Measurements from ENCODE around the gene URM1.

The URM1 gene

DNA sequence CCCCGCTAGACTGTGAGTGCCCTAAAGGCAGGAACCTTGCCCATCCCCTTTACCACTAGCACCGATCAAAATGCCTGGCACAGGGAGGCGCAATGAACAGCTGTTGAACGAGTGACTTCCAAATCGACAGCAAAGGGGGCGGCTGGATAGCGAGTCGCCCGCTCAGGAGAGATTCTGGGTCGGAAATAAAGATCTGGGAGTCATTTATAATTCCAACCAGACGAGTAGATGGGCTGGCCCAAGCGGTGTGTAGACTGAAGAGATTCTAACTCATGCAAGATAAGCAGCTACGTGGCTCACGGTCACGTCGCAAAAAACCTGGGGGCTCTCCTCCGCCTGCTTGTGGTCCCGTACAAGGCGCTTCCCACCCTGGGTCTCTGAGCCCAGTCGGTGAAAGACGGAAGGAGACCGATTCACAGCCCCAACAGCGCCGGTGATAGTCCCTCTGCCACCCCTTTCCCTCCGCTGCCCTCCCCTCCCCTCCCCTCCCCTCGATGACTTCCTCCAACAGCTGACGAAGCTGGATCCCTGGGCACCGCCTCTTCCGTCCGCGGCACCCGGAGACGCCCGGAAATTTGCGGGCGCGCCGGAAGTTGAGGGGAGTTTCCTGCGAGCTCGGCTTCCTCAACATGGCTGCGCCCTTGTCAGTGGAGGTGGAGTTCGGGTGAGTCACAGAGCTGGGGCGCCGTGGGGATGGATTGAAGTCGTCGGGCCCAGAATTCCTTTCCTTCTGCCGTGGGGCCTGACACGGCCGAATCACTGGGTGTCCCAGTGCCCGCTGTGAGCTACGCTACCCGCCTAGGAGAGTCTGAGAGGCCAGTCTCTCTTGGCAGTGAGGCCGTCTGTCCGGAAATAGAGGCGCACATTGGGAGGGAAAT is at the start of gene URM1:
Gene URM1 (plus strand): TSS at position 623 of the 878 bp plus-strand sequence. CDS start 7 bp downstream, at position 630.
- no peak for TF ChIP-seq CTCF (IDR thresholded peaks at IDR 0.05; ENCODE audit: borderline replicate concordance, insufficient read depth, low read depth, low read length)
- H3K4me3 ChIP-seq (ENCODE audit: low read depth, low read length), result peak within 1 kb of the TSS; percentile 95

GRCh38 chr9:128321879-128322403 is 49.2 kb upstream of the URM1 start:
- no peak for TF ChIP-seq CTCF (IDR thresholded peaks at IDR 0.05; ENCODE audit: borderline replicate concordance, insufficient read depth, low read depth, low read length)
- H3K4me3 ChIP-seq (ENCODE audit: low read depth, low read length), result peak overlapping the region; percentile 83

DNA sequence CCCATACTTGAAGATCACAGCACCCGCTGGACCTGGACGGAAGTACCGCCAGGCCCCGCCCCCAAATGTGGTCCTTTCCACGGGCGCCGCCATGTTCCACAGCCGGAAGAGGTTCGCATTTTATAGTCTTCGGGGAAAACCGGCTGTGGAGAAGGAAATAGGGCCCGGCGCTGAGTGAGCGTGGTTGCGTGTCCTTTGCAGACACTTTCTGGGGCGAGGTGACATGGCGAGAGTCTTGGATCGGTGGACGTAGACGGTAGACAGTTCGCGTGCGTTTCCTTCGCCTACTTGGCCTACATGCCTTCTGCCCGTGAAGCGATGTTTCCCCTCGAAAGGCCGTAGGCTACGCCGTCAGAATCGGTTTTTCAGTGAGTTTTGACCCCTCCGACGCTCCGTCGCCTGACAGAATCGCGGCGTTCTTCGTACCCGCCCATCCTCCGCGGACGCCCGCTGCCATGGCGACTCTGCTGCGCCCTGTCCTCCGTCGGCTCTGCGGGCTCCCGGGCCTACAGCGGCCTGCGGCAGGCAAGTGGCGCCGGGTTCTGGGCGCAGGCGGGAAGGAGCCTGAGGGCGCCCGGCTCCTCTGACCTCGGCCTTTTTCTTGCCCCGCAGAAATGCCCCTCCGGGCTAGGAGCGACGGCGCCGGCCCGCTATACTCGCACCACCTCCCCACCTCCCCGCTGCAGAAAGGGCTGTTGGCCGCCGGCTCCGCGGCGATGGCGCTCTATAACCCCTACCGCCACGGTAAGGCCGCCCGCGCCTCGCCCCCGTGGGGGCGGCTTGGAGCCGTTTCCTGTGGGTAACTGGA is 48.6 kb upstream of the URM1 start, which contains the start of the genes COQ4 and TRUB2:
Gene COQ4 (plus strand): TSS at position 436 of the 808 bp plus-strand sequence. CDS start 20 bp downstream, at position 456.
Gene TRUB2 (minus strand): TSS at position 44 of the 808 bp plus-strand sequence. CDS start 39 bp downstream, at position 5.
- peak within 1 kb of the TSS; percentile 83 for H3K4me3 ChIP-seq (ENCODE audit: low read depth, low read length)

DNA sequence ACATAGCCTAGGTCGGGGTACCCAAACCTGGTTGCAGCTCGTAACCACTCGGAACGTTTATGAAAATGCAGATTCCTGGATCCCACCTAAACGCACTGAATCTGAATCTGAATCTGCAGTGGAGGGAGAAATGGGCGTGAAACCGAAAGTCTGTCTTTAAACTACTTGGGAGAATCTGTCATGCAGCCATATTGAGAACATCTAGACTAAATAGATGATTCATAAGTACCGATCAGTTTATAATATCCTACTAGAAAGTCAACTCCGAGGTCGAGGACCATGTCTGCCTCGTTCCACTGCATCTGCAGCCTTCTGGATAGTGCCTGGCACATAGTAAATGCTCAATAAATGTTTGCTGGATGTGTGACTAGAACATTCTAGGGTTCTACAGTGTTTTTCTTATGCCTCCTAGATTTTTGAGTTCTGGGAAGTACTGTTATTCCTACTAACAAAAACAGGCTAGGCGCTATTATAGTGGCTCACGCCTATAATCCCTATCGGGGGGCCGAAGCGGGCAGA is 47.9 kb upstream of the URM1 start:
- TF ChIP-seq CTCF (IDR thresholded peaks at IDR 0.05; ENCODE audit: borderline replicate concordance, insufficient read depth, low read depth, low read length), result no peak
- peak overlapping the region; percentile 83 for H3K4me3 ChIP-seq (ENCODE audit: low read depth, low read length)

More for the DNA sequence above, 48.6 kb upstream of the URM1 start, which contains the start of the genes COQ4 and TRUB2:
- TF ChIP-seq CTCF (IDR thresholded peaks at IDR 0.05; ENCODE audit: borderline replicate concordance, insufficient read depth, low read depth, low read length), result no peak

GRCh38 chr9:128323791-128324190 is 47.4 kb upstream of the URM1 start:
- TF ChIP-seq CTCF (IDR thresholded peaks at IDR 0.05; ENCODE audit: borderline replicate concordance, insufficient read depth, low read depth, low read length), result no peak

DNA sequence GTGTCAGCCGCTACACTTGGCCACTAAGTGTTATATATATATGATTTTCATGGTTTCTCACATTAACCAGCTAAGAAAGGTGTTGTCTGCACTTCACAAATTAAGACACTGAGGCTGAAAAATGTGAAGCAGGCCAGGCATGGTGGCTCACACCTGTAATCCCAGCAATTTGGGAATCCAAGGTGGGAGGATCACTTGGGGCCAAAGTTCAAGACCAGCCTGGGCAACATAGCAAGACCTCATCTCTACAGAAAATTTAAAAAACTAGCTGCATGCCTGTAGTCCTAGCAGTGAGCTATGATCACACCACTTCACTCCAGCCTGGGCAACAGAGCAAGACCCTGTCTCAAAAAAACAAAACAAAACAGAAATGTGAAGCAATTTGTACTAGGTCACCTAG is 46.8 kb upstream of the URM1 start:
- TF ChIP-seq CTCF (IDR thresholded peaks at IDR 0.05; ENCODE audit: borderline replicate concordance, insufficient read depth, low read depth, low read length), result no peak
- H3K4me3 ChIP-seq (ENCODE audit: low read depth, low read length), result no peak overlapping the region

More at GRCh38 chr9:128323791-128324190, 47.4 kb upstream of the URM1 start:
- H3K4me3 ChIP-seq (ENCODE audit: low read depth, low read length), result no peak overlapping the region

Data from GM12875 (cell line).